Testis (tissue), 3 donors: ENCODE measurements around the gene NOX5. TPM values are rescaled to one million over a fixed set of nuclear protein-coding genes. Genes with fewer than 3 reads are reported as not detected.

Source experiments
- DNase-seq: peaks from one replicate; pipeline ENCODE4 v3.0.0-alpha.2; 2019
- H3K27ac ChIP-seq, 2 donors: fragments of 200-600 bp; sonication (generic); one replicate each; pipeline ENCODE4 v1.5.1; 2019
- H3K27me3 ChIP-seq: fragments of 200-600 bp; sonication (generic); one replicate; pipeline ENCODE4 v1.5.1; 2019
- H3K36me3 ChIP-seq: fragments of 200-600 bp; sonication (generic); one replicate; pipeline ENCODE4 v1.5.1; 2017; ENCODE audit warnings: low read depth; ENCODE audit errors: missing control alignments
- H3K4me1 ChIP-seq: fragments of 200-600 bp; sonication (generic); one replicate; pipeline ENCODE4 v1.5.1; 2019
- H3K4me3 ChIP-seq, 2 donors: fragments of 200-600 bp; sonication (generic); one replicate each; pipeline ENCODE4 v1.5.1; 2017 to 2019
- H3K9me3 ChIP-seq: fragments of 200-600 bp; sonication (generic); one replicate; pipeline ENCODE4 v1.5.1; 2017
- CTCF ChIP-seq, 3 experiments: fragments of 450-650 bp in 2 of 3; fragments of 200-600 bp in 1 of 3; sonication (generic) in 1 of 3; IDR thresholded peaks; one replicate each; pipeline ENCODE4 v1.5.1; 2016 to 2019; ENCODE audit warnings: antibody characterized with exemption in 3 of 3, mild to moderate bottlenecking in 2 of 3, moderate library complexity in 1 of 3
- POLR2A ChIP-seq: fragments of 450-650 bp; IDR thresholded peaks from one replicate; pipeline ENCODE4 v1.6.1; 2017; ENCODE audit warnings: antibody characterized with exemption, mild to moderate bottlenecking, moderate library complexity
- WGBS, 2 donors: methylation state at CpG; one replicate each; pipeline ENCODE4 v1.1.5; 2018; 5-methylcytosine and 5-hydroxymethylcytosine counted together
- intact Hi-C: fragments of 100-400 bp; cut with DNase I; formaldehyde crosslinking; loops from one replicate; pipeline ENCODE4 v1.15.1; 2023; ENCODE audit warnings: low total_unique reads
- polyA plus RNA-seq: library from polyadenylated mRNA; stranded (reverse); fragments of 350-450 nt; fragmentation: Illumina TruSeq; extraction: RNeasy Lipid Tissue Mini Kit (QIAGEN cat#74804); gene quantifications from one replicate; pipeline ENCODE4 v1.2.3, GENCODE V29; 2014; ENCODE audit warnings: low read depth, low replicate concordance; ENCODE audit not compliant: insufficient read depth
- total RNA-seq, 2 donors: library from RNA; depleted of rRNA; stranded (reverse); fragments of >200 nt; gene quantifications; one replicate each; pipeline ENCODE4 v1.2.3, GENCODE V29; 2016

NOX5 gene
- total and polyA plus RNA-seq, 3 donors from 2014 or later: 7.9 to 12.2 (median 10.7) TPM

- H3K36me3 ChIP-seq: no peaks in the 10 kb centered on the region
- TF ChIP-seq POLR2A: no peak
- TF ChIP-seq CTCF (IDR thresholded peaks at IDR 0.05): no peak
- DNase-seq: no peak
- 79 to 85% methylated on average over 3 of the region's 3 CpGs for WGBS, 2 donors
- intact Hi-C loops: no loop called here
- no peak overlapping the region for H3K27ac ChIP-seq
- H3K4me3 ChIP-seq: no peak overlapping the region
- no peaks in the 10 kb centered on the region for H3K9me3 ChIP-seq
- peaks cover 7% of the 10 kb centered on the region for H3K4me1 ChIP-seq
- H3K27me3 ChIP-seq: no peaks in the 10 kb centered on the region
Measured at GRCh38 chr15:69056365-69056764, 41.9 kb downstream of the NOX5 start.

- peak overlapping the region in 1 of 2 donors; percentile 2 for H3K27ac ChIP-seq
- no peaks in the 10 kb centered on the region for H3K9me3 ChIP-seq
- 32 to 40% methylated on average over 17 to 18 of the region's 18 CpGs for WGBS, 2 donors
- no peaks in the 10 kb centered on the region for H3K27me3 ChIP-seq
- no peak for TF ChIP-seq POLR2A
- TF ChIP-seq CTCF (IDR thresholded peaks at IDR 0.05): peak; percentile 85 to 94 (median 91)
- no peaks in the 10 kb centered on the region for H3K36me3 ChIP-seq
- intact Hi-C loops: no loop called here
- H3K4me1 ChIP-seq: peaks cover 7% of the 10 kb centered on the region
- no peak overlapping the region for H3K4me3 ChIP-seq
- peak; percentile 94 for DNase-seq
Measured at GRCh38 chr15:69058830-69059556, 44.5 kb downstream of the NOX5 start.

GRCh38 chr15:69059557-69059943, 45.1 kb downstream of the NOX5 start:
- H3K4me1 ChIP-seq: peaks cover 7% of the 10 kb centered on the region
- TF ChIP-seq POLR2A (no peak), CTCF (IDR thresholded peaks at IDR 0.05) (no peak)
- 37 to 68% methylated on average over 7 to 9 of the region's 9 CpGs for WGBS, 2 donors
- H3K27ac ChIP-seq: peak overlapping the region in 1 of 2 donors; percentile 2
- no peaks in the 10 kb centered on the region for H3K27me3 ChIP-seq
- no peaks in the 10 kb centered on the region for H3K9me3 ChIP-seq
- no peaks in the 10 kb centered on the region for H3K36me3 ChIP-seq
- DNase-seq: no peak
- no peak overlapping the region for H3K4me3 ChIP-seq
- intact Hi-C loops: no loop called here

GRCh38 chr15:69060041-69060481, 45.6 kb downstream of the NOX5 start:
- no peaks in the 10 kb centered on the region for H3K27me3 ChIP-seq
- no peak overlapping the region for H3K27ac ChIP-seq
- no peak overlapping the region for H3K4me3 ChIP-seq
- TF ChIP-seq POLR2A: no peak
- no peak for TF ChIP-seq CTCF (IDR thresholded peaks at IDR 0.05)
- intact Hi-C loops: loop anchor here (10.0 kb wide), 1 partner anchor 205 kb away; no protein-coding TSS in a partner anchor
- peak; percentile 37 for DNase-seq
- 43 to 85% methylated on average over 6 of the region's 6 CpGs for WGBS, 2 donors
- no peaks in the 10 kb centered on the region for H3K36me3 ChIP-seq
- peaks cover 7% of the 10 kb centered on the region for H3K4me1 ChIP-seq
- no peaks in the 10 kb centered on the region for H3K9me3 ChIP-seq

GRCh38 chr15:69060744-69061143, 46.2 kb downstream of the NOX5 start:
- TF ChIP-seq CTCF (IDR thresholded peaks at IDR 0.05): no peak
- no peaks in the 10 kb centered on the region for H3K9me3 ChIP-seq
- H3K4me3 ChIP-seq: no peak overlapping the region
- no peak for DNase-seq
- 51 to 68% methylated on average over 4 of the region's 4 CpGs for WGBS, 2 donors
- no peak overlapping the region for H3K27ac ChIP-seq
- peaks cover 7% of the 10 kb centered on the region for H3K4me1 ChIP-seq
- no peaks in the 10 kb centered on the region for H3K27me3 ChIP-seq
- H3K36me3 ChIP-seq: no peaks in the 10 kb centered on the region
- intact Hi-C loops: loop anchor here (10.0 kb wide), 1 partner anchor 204 kb away; no protein-coding TSS in a partner anchor
